Aorta (tissue), 5 donors: Measurements from ENCODE around the gene MRPS34. TPM values are rescaled to one million over a fixed set of nuclear protein-coding genes. Genes with fewer than 3 reads are reported as not detected.
"Not testable (repeated sequence)": the region's sequence is repeated elsewhere in the genome, so short reads cannot be mapped to it uniquely, and the experiment has no call there.

Source experiments
- ATAC-seq: fragments of 200-7000 bp; cut with Tn5 transposase; one replicate; pipeline ENCODE4 v1.9.1; 2022; ENCODE audit warnings: moderate library complexity; ENCODE audit not compliant: low FRiP score
- DNase-seq, 2 donors: peaks; one replicate each; pipeline ENCODE4 v3.0.0-alpha.2; 2020
- H3K27ac ChIP-seq, 2 donors: one replicate each; pipeline ENCODE4 v1.5.1; 2013; ENCODE audit warnings: low read length in 2 of 2, mild to moderate bottlenecking in 2 of 2, moderate library complexity in 2 of 2, control low read depth in 1 of 2, inconsistent platforms in 1 of 2, low read depth in 1 of 2
- H3K27me3 ChIP-seq, 2 donors: one replicate each; pipeline ENCODE4 v1.6.1; 2013; ENCODE audit warnings: control low read depth in 1 of 2, low read length in 1 of 2, mild to moderate bottlenecking in 1 of 2, moderate library complexity in 1 of 2; ENCODE audit not compliant: insufficient read depth in 2 of 2, control insufficient read depth in 1 of 2
- H3K36me3 ChIP-seq, 2 donors: one replicate each; pipeline ENCODE4 v1.6.1; 2013; ENCODE audit warnings: control low read depth in 1 of 2, low read length in 1 of 2, mild to moderate bottlenecking in 1 of 2; ENCODE audit not compliant: insufficient read depth in 2 of 2, control insufficient read depth in 1 of 2
- H3K4me1 ChIP-seq, 2 donors: one replicate each; pipeline ENCODE4 v1.6.1; 2013; ENCODE audit warnings: low read length in 2 of 2, control low read depth in 1 of 2, mild to moderate bottlenecking in 1 of 2, moderate library complexity in 1 of 2; ENCODE audit not compliant: insufficient read depth in 2 of 2, control insufficient read depth in 1 of 2
- H3K4me3 ChIP-seq, 2 donors: one replicate each; pipeline ENCODE4 v1.5.1; 2013; ENCODE audit warnings: low read length in 2 of 2, control low read depth in 1 of 2, mild to moderate bottlenecking in 1 of 2
- H3K9me3 ChIP-seq: one replicate; pipeline ENCODE4 v1.6.1; 2013; ENCODE audit warnings: mild to moderate bottlenecking, low read length; ENCODE audit not compliant: control insufficient read depth
- WGBS, 2 donors: extraction: QIAGEN DNeasy Blood & Tissue Kit; methylation state at CpG; one replicate each; pipeline ENCODE4 v1.1.7; 2013; 5-methylcytosine and 5-hydroxymethylcytosine counted together
- intact Hi-C, 2 donors: fragments of 100-400 bp; cut with DNase I; formaldehyde crosslinking; loops; one replicate each; pipeline versions ENCODE4 v1.14.2 to v1.15.0; 2022
- polyA plus RNA-seq, 2 donors: library from polyadenylated mRNA; stranded (reverse); fragments of 200-250 nt; gene quantifications; one replicate each; pipeline ENCODE4 v1.2.3, GENCODE V29; 2013
- total RNA-seq, 2 donors: library from RNA; stranded (reverse); fragmentation: NEBNext Ultra II Directional; extraction: Animal tissue kit (Norgen Biotek cat#: 25700); gene quantifications; one replicate each; pipeline ENCODE4 v1.2.1, GENCODE V29; 2021
- donor health status: healthy with polysubstance abuse.
- donor health status: Bipolar disorder and iron deficiency.
- donor health status: DM: no; HTN: no; CAD: no.
- donor health status: DM: no; HTN: no; CAD: no.
- donor health status: DM: yes; HTN: yes; CAD: no.

Gene MRPS34
- total and polyA plus RNA-seq, 4 donors: 36.5 to 74.2 (median 54.1) TPM

DNA sequence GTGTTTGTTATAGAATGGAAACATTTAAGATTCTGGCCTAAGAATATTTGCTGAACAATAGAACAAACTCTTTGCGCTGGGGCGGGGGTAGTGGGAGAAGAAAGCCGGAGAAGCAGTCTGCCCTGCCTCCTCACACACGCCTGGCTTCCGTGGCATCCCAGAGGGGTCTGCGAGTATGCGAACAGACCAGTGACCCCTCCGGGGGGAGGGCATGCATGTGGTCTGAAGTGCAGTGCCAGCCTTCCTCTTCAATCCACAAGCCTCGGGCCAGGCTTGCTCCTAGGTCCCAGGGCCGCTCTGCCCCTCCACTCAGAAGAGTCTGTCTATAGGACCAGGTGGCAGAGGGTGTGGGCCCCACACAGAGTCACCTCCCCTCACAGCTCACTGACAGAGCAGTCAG, 34.7 kb upstream of the MRPS34 start:
- ATAC-seq: no peak

DNA sequence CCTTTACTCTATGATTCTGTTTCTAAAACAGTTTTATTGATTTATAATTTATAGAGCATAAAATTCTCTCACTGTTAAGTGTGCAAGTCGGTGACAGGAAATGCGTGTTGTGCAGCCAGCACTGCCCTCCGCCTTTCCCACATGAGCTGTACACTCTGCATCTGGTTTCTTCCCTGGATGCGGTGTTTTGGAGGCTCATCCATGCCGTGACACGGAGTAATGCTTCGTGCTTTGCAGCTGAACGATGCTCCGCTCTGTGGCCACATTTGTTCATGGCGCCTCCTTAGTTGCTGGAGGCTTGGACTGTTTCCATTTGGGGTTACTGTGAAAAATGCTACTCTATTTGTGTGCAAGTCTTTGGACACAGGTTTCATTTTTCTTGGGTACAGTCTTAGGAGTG, 27.8 kb upstream of the MRPS34 start:
- intact Hi-C loops: no loop called here
- WGBS, 2 donors: 84 to 85% methylated on average over 10 of the region's 10 CpGs
- Histone ChIP-seq H3K27ac (no peak overlapping the region), H3K27me3 (no peaks in the 10 kb centered on the region), H3K36me3 (no peaks in the 10 kb centered on the region), H3K9me3 (peaks cover 2% of the 10 kb centered on the region), H3K4me1 (no peaks in the 10 kb centered on the region), H3K4me3 (no peak overlapping the region)
- DNase-seq (no peak), ATAC-seq (no peak)

More for the DNA sequence above, 34.7 kb upstream of the MRPS34 start:
- H3K4me1 ChIP-seq: no peaks in the 10 kb centered on the region
- H3K27me3 ChIP-seq: no peaks in the 10 kb centered on the region
- no peaks in the 10 kb centered on the region for H3K9me3 ChIP-seq
- WGBS, 2 donors: 85 to 91% methylated on average over 10 of the region's 10 CpGs
- no peak for DNase-seq
- H3K4me3 ChIP-seq: no peak overlapping the region
- peaks cover 0 to 2% of the 10 kb centered on the region in 2 donors for H3K36me3 ChIP-seq
- intact Hi-C loops: no loop called here
- no peak overlapping the region for H3K27ac ChIP-seq

DNA sequence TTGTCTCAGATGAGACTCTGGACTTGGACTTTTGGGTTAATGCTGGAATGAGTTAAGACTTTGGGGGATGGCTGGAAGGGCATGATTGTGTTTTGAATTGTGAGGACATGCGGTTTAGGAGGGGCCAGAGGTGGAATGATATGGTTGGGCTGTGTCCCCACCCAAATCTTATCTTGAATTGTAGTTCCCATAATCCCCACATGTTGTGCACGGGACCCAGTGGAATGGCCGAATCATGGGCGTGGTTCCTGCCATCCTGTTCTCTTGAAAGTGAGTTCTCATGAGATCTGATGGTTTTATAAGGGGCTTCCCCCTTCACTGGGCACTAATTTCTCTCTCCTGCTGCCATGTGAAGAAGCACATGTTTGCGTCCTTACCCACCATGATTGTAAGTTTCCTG, 26.3 kb upstream of the MRPS34 start:
- ATAC-seq, DNase-seq, H3K27ac ChIP-seq, H3K27me3 ChIP-seq, intact Hi-C loops, H3K9me3 ChIP-seq, H3K4me1 ChIP-seq, H3K36me3 ChIP-seq, H3K4me3 ChIP-seq: not testable (repeated sequence)
- 71 to 86% methylated on average over 5 of the region's 5 CpGs for WGBS, 2 donors

DNA sequence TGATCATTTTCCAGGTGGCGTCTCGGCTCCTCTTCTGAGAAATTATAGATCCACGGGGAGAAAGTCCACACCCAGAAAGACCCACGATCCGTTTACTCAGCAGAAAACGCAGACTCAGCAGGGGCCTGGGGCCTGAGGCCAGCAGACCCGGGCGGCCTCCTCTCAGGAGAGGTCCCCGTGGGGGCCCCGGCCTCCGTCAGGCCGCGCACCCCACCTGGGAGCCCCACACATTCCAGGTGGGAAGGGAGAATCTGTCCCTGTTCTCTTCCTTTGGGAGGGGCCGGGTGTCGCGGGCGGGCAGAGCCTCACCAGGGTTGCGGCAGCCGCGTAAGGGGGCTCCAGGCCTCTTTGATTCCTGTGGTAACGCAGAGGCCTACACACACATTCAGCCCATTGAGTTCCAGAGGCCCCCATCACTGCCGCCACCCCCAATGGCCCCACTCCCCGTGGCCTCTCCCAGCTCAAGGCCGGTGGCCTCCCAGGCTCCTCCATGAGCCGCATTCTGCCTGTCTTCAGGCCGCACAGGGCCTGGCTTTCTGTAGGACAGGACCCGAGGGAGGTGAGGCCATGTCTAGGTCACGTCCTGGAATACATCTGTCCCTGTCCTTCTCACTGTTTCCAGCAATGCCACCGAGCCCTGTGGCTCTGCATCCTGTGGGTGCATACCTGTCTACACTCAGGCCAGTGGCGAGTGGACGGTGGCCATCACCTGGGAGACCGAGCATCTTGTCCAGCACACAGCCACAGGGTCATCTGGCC, 22.2 kb upstream of the MRPS34 start:
- no peaks in the 10 kb centered on the region for H3K27me3 ChIP-seq
- H3K27ac ChIP-seq: no peak overlapping the region
- no peak overlapping the region for H3K4me3 ChIP-seq
- no peaks in the 10 kb centered on the region for H3K36me3 ChIP-seq
- H3K9me3 ChIP-seq: peaks cover 2% of the 10 kb centered on the region
- intact Hi-C loops: no loop called here
- DNase-seq (peak in 1 of 2 donors; percentile 66), ATAC-seq (no peak)
- H3K4me1 ChIP-seq: no peaks in the 10 kb centered on the region
- WGBS, 2 donors: 80% methylated on average over 32 of the region's 32 CpGs

DNA sequence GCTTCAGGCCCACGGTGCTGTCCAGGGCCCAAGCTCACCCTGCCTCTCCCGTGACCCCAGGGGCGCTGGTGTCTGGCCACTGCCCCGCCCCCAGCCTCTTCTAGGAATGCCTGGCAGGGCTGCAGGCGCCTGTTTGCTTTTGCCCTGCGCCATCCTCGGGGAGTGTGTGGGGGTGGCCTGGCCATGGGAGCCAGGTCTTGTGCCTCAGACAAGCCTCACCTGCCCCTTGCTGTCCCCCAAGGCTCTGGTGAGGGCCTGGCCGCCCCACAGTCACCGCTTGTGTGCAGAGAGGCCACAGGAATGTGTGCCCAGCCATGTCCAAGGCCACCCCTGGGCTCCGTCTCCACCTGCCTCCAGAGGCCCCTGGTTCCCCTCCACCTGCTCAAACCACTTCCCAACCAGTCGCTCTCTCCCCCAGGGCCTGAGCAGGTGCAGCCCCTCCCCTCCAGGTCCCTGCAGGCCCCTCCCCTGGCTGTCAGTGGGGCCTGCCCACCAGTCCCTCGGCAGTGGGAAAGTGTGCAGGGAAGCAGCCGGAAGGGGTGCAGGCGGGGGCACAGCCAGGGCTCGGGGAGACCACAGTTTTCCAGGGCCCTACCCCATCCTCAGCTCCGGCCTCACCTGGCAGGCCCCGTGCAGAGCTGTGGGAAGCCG, 21.4 kb upstream of the MRPS34 start:
- Histone ChIP-seq H3K36me3 (no peaks in the 10 kb centered on the region), H3K27ac (no peak overlapping the region), H3K4me3 (no peak overlapping the region), H3K27me3 (no peaks in the 10 kb centered on the region), H3K4me1 (no peaks in the 10 kb centered on the region), H3K9me3 (peaks cover 2% of the 10 kb centered on the region)
- intact Hi-C loops: no loop called here
- ATAC-seq: no peak
- 47 to 56% methylated on average over 18 of the region's 18 CpGs for WGBS, 2 donors
- peak in 1 of 2 donors; percentile 70 for DNase-seq

DNA sequence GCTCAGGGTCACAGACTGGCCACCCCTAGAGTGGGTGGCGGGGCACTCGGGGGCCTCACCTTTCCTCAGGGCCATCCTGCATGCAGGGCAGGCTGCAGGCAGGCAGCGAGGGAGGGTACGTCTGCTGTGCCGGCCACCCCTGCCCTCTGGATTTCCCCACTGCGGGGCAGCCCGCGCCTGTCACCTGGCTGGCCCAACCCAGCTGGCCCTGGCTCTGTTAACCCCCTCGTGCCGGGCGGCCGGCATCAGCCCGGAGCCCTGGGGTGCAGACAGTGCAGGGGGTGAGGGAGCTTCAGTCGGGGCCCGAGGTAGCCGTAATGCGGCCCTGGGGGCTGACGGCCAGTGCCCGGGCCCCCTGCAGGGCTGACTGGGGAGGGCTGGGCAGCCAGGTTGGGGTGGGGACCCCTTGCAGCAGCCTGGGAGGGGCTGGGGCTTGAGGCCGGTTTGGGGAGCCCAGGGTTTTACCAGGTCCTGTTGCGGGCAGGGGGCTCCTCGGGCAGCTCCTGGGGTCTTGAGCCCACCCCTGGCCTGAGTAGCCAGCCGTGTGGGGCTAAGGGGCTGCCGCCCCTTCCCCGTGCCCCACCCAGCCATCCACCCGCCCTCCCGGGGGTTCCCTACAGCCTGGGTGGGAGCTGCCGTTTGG, 20.8 kb upstream of the MRPS34 start, which contains the start of gene IGFALS:
IGFALS (minus strand) TSS at position 128 of the 643 bp plus-strand sequence; CDS start at position 75, 53 bp downstream.
- WGBS, 2 donors: 59 to 60% methylated on average over 21 to 28 of the region's 28 CpGs

DNA sequence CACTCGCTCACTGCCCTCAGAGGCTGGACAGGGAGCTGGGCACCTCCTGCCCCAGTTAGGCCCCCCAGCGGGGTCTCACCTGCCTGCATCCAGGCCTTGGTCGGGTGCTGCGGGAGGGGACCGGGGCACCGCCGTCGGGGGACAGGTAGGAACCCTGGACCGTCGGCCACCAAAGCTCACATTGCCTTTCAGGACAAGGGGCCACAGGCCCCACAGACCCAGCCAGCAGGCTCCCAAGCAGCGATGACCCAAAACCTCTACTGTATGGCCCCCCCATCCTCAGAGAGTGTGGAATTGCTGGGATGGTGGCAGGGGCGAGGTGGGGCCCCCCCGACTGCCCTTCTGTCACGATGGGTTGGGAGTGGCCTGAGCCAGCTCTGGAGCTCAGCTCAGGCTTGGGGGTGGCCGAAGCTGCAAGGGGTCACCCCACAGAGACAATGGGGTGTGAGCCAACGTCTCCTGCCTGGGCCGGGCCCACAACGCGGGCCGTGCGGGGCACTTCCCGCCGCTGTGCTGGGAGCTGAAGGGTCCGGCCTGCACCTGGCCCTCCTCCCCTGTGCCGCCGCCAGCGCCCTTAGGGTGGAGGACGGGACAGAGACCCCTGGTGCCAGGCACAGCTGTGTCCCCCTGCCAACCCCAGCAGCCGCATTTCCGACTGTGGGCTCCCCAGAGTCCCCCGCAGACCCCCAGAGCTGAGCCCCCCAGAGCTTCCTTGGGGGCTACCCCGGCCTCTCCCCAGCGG, 20.1 kb upstream of the MRPS34 start:
- no peaks in the 10 kb centered on the region for H3K36me3 ChIP-seq
- DNase-seq (peak; percentile 45 to 73), ATAC-seq (no peak)
- H3K27ac ChIP-seq: no peak overlapping the region
- peaks cover under 1% of the 10 kb centered on the region for H3K9me3 ChIP-seq
- intact Hi-C loops: no loop called here
- WGBS, 2 donors: 86 to 89% methylated on average over 28 to 33 of the region's 33 CpGs
- H3K4me1 ChIP-seq: no peaks in the 10 kb centered on the region
- H3K27me3 ChIP-seq: no peaks in the 10 kb centered on the region
- H3K4me3 ChIP-seq: no peak overlapping the region

More for the DNA sequence above, 20.8 kb upstream of the MRPS34 start, which contains the start of gene IGFALS:
- Histone ChIP-seq H3K9me3 (peaks cover 2% of the 10 kb centered on the region), H3K27ac (no peak within 1 kb of the TSS), H3K27me3 (no peaks in the 10 kb centered on the region), H3K4me3 (no peak within 1 kb of the TSS), H3K36me3 (no peaks in the 10 kb centered on the region), H3K4me1 (no peaks in the 10 kb centered on the region)
- DNase-seq (peak in 1 of 2 donors; percentile 72), ATAC-seq (no peak)
- intact Hi-C loops: no loop called here
